ENCODE data around the gene SESN1. TPM values are rescaled to one million over a fixed set of nuclear protein-coding genes. Genes with fewer than 3 reads are reported as not detected.

Gene SESN1
- total RNA-seq, 1 donor from 2014 or later: 13.6 TPM

DNA sequence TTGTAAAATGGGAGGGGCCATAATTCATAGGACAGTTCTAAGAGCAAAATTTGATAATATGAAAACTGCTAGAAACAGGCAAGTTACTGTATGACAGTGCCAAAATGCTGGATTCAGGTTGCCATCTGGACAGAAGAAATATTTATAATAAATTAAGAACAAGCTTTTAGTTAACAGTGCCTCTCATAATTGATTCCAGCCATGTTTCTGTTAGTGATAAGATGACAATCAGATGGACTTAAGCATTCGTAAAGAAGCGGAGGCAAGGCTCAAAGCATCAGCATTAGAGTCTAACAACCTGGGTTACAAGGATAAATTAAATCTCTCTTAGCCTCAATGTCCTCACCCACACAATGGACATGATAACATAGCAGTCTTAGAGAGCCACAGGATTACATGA lies 61.0 kb downstream of the SESN1 start:
- Mint-ChIP-seq H3K4me1 (ENCODE audit: low read depth) (peaks cover 13% of the 10 kb centered on the region), H3K27ac (no peak overlapping the region), H3K36me3 (ENCODE audit: low read depth) (no peaks in the 10 kb centered on the region), H3K27me3 (ENCODE audit: insufficient read depth) (peaks cover 32% of the 10 kb centered on the region), H3K4me3 (no peak overlapping the region), H3K9me3 (no peaks in the 10 kb centered on the region)
- intact Hi-C loops (cut with micrococcal nuclease): no loop called here
- DNase-seq (ENCODE audit: low spot score): no peak

- intact Hi-C loops (cut with micrococcal nuclease): no loop called here
- no peaks in the 10 kb centered on the region for H3K36me3 Mint-ChIP-seq (ENCODE audit: low read depth)
- no peak overlapping the region for H3K27ac Mint-ChIP-seq
- H3K9me3 Mint-ChIP-seq: no peaks in the 10 kb centered on the region
- DNase-seq (ENCODE audit: low spot score): no peak
- peaks cover 22% of the 10 kb centered on the region for H3K27me3 Mint-ChIP-seq (ENCODE audit: insufficient read depth)
- H3K4me3 Mint-ChIP-seq: no peak overlapping the region
- H3K4me1 Mint-ChIP-seq (ENCODE audit: low read depth): peaks cover 4% of the 10 kb centered on the region
These were observed 63.2 kb downstream of the SESN1 start for GRCh38 chr6:109031416-109031815.

DNA sequence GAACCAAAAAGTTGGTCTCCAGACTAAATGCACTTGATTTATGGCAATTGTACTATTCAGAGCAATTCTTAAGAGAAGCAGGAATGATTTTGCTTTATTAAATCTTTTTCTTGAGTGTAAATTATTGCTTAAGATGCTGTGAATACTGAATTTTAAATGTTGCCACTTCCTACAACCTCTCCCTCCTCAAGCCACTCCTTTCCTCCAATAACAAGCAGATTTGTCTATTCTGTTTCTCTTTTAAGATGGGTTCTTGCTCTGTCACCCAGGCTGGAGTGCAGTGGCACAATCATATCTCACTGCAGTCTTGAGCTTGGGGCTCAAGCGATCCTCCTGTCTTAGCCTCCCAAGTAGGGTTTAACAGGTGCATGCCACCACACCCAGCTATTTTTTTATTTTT lies 65.3 kb downstream of the SESN1 start:
- no peaks in the 10 kb centered on the region for H3K36me3 Mint-ChIP-seq (ENCODE audit: low read depth)
- intact Hi-C loops (cut with micrococcal nuclease): no loop called here
- H3K27me3 Mint-ChIP-seq (ENCODE audit: insufficient read depth): peaks cover 12% of the 10 kb centered on the region

GRCh38 chr6:109028439-109028838 lies 66.2 kb downstream of the SESN1 start:
- intact Hi-C loops (cut with micrococcal nuclease): no loop called here
- H3K4me1 Mint-ChIP-seq (ENCODE audit: low read depth): peaks cover 6% of the 10 kb centered on the region
- DNase-seq (ENCODE audit: low spot score): no peak
- H3K36me3 Mint-ChIP-seq (ENCODE audit: low read depth): no peaks in the 10 kb centered on the region
- H3K9me3 Mint-ChIP-seq: no peaks in the 10 kb centered on the region
- no peak overlapping the region for H3K27ac Mint-ChIP-seq
- H3K4me3 Mint-ChIP-seq: no peak overlapping the region
- peaks cover 12% of the 10 kb centered on the region for H3K27me3 Mint-ChIP-seq (ENCODE audit: insufficient read depth)

More for the DNA sequence above, 65.3 kb downstream of the SESN1 start:
- Mint-ChIP-seq H3K4me1 (ENCODE audit: low read depth) (peaks cover 6% of the 10 kb centered on the region), H3K4me3 (no peak overlapping the region), H3K27ac (no peak overlapping the region), H3K9me3 (no peaks in the 10 kb centered on the region)
- DNase-seq (ENCODE audit: low spot score): no peak

DNA sequence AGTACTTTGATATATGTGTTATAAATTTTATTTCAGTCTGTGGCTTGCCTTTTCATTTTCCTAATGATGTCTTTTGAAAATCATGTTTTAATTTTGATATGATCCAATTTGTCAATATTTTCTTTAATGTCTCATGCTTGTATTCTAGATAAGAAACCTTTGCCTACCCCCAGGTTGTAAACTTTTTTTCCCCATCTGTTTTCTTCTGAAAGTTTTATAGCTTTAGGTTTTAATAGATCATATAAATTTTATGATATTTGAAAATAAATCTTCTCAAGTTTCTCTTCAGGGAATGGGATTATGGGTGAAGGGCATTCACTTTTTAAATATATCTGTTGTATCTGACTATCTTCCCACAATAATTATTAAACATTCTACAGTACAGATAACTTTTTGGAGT lies 66.7 kb downstream of the SESN1 start:
- Mint-ChIP-seq H3K4me1 (ENCODE audit: low read depth) (peaks cover 6% of the 10 kb centered on the region), H3K27ac (no peak overlapping the region)

GRCh38 chr6:109025639-109026038 lies 69.0 kb downstream of the SESN1 start:
- no peak for DNase-seq (ENCODE audit: low spot score)
- Mint-ChIP-seq H3K4me1 (ENCODE audit: low read depth) (peaks cover 6% of the 10 kb centered on the region), H3K9me3 (no peaks in the 10 kb centered on the region), H3K27me3 (ENCODE audit: insufficient read depth) (peaks cover 12% of the 10 kb centered on the region), H3K27ac (no peak overlapping the region), H3K4me3 (no peak overlapping the region), H3K36me3 (ENCODE audit: low read depth) (no peaks in the 10 kb centered on the region)
- intact Hi-C loops (cut with micrococcal nuclease): no loop called here

More for the DNA sequence above, 66.7 kb downstream of the SESN1 start:
- Mint-ChIP-seq H3K4me3 (no peak overlapping the region), H3K27me3 (ENCODE audit: insufficient read depth) (peaks cover 12% of the 10 kb centered on the region), H3K36me3 (ENCODE audit: low read depth) (no peaks in the 10 kb centered on the region), H3K9me3 (no peaks in the 10 kb centered on the region)
- intact Hi-C loops (cut with micrococcal nuclease): no loop called here
- no peak for DNase-seq (ENCODE audit: low spot score)

GRCh38 chr6:109024784-109025183 lies 69.9 kb downstream of the SESN1 start:
- Mint-ChIP-seq H3K4me3 (no peak overlapping the region), H3K27me3 (ENCODE audit: insufficient read depth) (peaks cover 7% of the 10 kb centered on the region), H3K9me3 (no peaks in the 10 kb centered on the region), H3K27ac (no peak overlapping the region), H3K36me3 (ENCODE audit: low read depth) (no peaks in the 10 kb centered on the region), H3K4me1 (ENCODE audit: low read depth) (peaks cover 6% of the 10 kb centered on the region)
- no peak for DNase-seq (ENCODE audit: low spot score)
- intact Hi-C loops (cut with micrococcal nuclease): no loop called here

- Mint-ChIP-seq H3K27me3 (ENCODE audit: insufficient read depth) (peaks cover 6% of the 10 kb centered on the region), H3K36me3 (ENCODE audit: low read depth) (no peaks in the 10 kb centered on the region), H3K4me3 (no peak overlapping the region), H3K9me3 (no peaks in the 10 kb centered on the region), H3K4me1 (ENCODE audit: low read depth) (peaks cover 6% of the 10 kb centered on the region), H3K27ac (no peak overlapping the region)
- intact Hi-C loops (cut with micrococcal nuclease): no loop called here
- no peak for DNase-seq (ENCODE audit: low spot score)
These were observed 70.3 kb downstream of the SESN1 start for GRCh38 chr6:109024368-109024767.

DNA sequence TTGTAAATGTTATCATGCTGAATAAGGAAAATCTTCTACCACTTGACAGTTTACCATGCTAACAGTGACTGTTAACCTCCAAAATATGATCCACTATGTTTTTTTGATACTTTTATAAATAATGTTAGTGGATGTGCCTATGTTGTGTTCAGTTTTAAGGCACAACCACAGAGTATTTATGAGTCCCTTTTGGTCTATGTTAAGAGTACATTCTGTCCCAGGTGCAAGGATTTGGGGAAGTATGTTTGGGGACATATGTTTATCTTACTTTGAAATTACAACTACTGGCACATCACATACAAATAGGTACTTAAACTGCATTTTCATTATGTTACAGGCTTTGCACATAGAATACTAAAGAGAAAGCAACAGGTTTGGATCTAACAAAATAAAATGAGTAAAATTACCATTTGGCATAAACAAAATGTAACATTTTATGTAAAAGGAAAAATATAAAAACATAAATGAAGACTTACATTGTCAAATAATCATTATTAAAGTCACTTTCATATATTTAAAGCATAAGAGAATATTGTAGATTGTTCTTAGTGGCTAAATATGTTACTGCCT lies 71.2 kb downstream of the SESN1 start:
- intact Hi-C loops (cut with micrococcal nuclease): no loop called here
- Mint-ChIP-seq H3K4me1 (ENCODE audit: low read depth) (peaks cover 11% of the 10 kb centered on the region), H3K9me3 (no peaks in the 10 kb centered on the region), H3K27me3 (ENCODE audit: insufficient read depth) (peaks cover 6% of the 10 kb centered on the region), H3K36me3 (ENCODE audit: low read depth) (no peaks in the 10 kb centered on the region), H3K27ac (no peak overlapping the region), H3K4me3 (no peak overlapping the region)
- DNase-seq (ENCODE audit: low spot score): no peak

- Mint-ChIP-seq H3K36me3 (ENCODE audit: low read depth) (no peaks in the 10 kb centered on the region), H3K27ac (no peak overlapping the region)
These were observed 72.8 kb downstream of the SESN1 start for GRCh38 chr6:109021870-109022269.

GRCh38 chr6:109019911-109020310 lies 74.7 kb downstream of the SESN1 start:
- H3K9me3 Mint-ChIP-seq: no peaks in the 10 kb centered on the region
- no peak overlapping the region for H3K27ac Mint-ChIP-seq
- no peak for DNase-seq (ENCODE audit: low spot score)

More at GRCh38 chr6:109021870-109022269, 72.8 kb downstream of the SESN1 start:
- Mint-ChIP-seq H3K27me3 (ENCODE audit: insufficient read depth) (peaks cover 2% of the 10 kb centered on the region), H3K9me3 (no peaks in the 10 kb centered on the region), H3K4me1 (ENCODE audit: low read depth) (peaks cover 11% of the 10 kb centered on the region), H3K4me3 (no peak overlapping the region)
- intact Hi-C loops (cut with micrococcal nuclease): no loop called here
- DNase-seq (ENCODE audit: low spot score): no peak

GRCh38 chr6:109015176-109015575 lies 79.5 kb downstream of the SESN1 start:
- Mint-ChIP-seq H3K27me3 (ENCODE audit: insufficient read depth) (peaks cover 5% of the 10 kb centered on the region), H3K4me1 (ENCODE audit: low read depth) (peaks cover 13% of the 10 kb centered on the region), H3K4me3 (no peak overlapping the region), H3K9me3 (no peaks in the 10 kb centered on the region), H3K36me3 (ENCODE audit: low read depth) (no peaks in the 10 kb centered on the region), H3K27ac (no peak overlapping the region)
- intact Hi-C loops (cut with micrococcal nuclease): no loop called here
- DNase-seq (ENCODE audit: low spot score): no peak

More at GRCh38 chr6:109019911-109020310, 74.7 kb downstream of the SESN1 start:
- H3K36me3 Mint-ChIP-seq (ENCODE audit: low read depth): no peaks in the 10 kb centered on the region
- peaks cover 5% of the 10 kb centered on the region for H3K4me1 Mint-ChIP-seq (ENCODE audit: low read depth)
- H3K4me3 Mint-ChIP-seq: no peak overlapping the region
- intact Hi-C loops (cut with micrococcal nuclease): no loop called here
- peaks cover 2% of the 10 kb centered on the region for H3K27me3 Mint-ChIP-seq (ENCODE audit: insufficient read depth)

DNA sequence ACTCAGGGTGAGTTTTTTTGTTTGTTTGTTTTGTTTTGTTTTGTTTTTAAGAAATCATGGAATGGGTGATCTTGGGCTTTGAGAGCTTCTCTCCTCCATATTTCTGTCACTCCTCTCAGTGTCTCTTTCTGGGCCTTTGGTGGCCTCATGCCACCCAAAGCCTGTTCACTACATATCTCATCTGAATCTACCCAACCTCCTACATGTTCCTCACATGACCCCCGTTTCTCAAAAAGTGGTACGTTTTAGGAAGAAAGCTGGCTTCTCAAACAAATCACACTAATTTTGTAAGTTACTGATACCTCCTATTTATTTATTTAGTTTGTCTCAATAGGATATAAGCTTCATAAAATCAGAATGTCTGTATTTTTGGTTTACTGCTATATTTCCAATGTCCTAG lies 80.0 kb downstream of the SESN1 start:
- intact Hi-C loops (cut with micrococcal nuclease): no loop called here
- H3K9me3 Mint-ChIP-seq: no peaks in the 10 kb centered on the region
- H3K4me1 Mint-ChIP-seq (ENCODE audit: low read depth): peaks cover 19% of the 10 kb centered on the region
- H3K36me3 Mint-ChIP-seq (ENCODE audit: low read depth): no peaks in the 10 kb centered on the region
- peaks cover 5% of the 10 kb centered on the region for H3K27me3 Mint-ChIP-seq (ENCODE audit: insufficient read depth)
- peak overlapping the region; percentile 25 for H3K27ac Mint-ChIP-seq
- H3K4me3 Mint-ChIP-seq: no peak overlapping the region
- DNase-seq (ENCODE audit: low spot score): no peak

Measured in activated T-helper 1 cell treated with anti-CD3 and anti-CD28 coated beads, Interleukin-12 subunit alpha, Interleukin-12 subunit beta, Interleukin-2, Interleukin-4 antibody, amounts not matched to agents 30 ng/mL and 10 ng/mL and 1 ng/mL, durations not matched to agents 14 hours and 24 hours and 36 hours (primary cell).